HepG2 (cell line): ENCODE measurements around the gene USP35. TPM values are rescaled to one million over a fixed set of nuclear protein-coding genes. Genes with fewer than 3 reads are reported as not detected.

Experiments
- CBX5 ChIP-seq: sonication (generic); formaldehyde crosslinking; IDR thresholded peaks from 2 replicates; pipeline ENCODE4 v1.4.0; 2020; ENCODE audit warnings: missing genetic modification reagents, borderline replicate concordance
- CCAR2 ChIP-seq: fragments of 200-400 bp; formaldehyde crosslinking; optimal IDR thresholded peaks from 2 replicates; pipeline ENCODE3; 2018; ENCODE audit warnings: low read depth, mild to moderate bottlenecking, low read length, moderate library complexity
- FOXA3 ChIP-seq: IDR thresholded peaks from 2 replicates; pipeline ENCODE4 v1.6.1; 2016; ENCODE audit warnings: missing genetic modification reagents, missing compliant biosample characterization
- FUBP1 ChIP-seq: sonication (generic); formaldehyde crosslinking; IDR thresholded peaks from 2 replicates; pipeline ENCODE4 v1.5.1; 2020; ENCODE audit warnings: missing genetic modification reagents, mild to moderate bottlenecking, borderline replicate concordance
- MXI1 ChIP-seq: IDR thresholded peaks from 3 replicates; pipeline ENCODE4 v1.6.1; 2012; ENCODE audit warnings: low read depth, low read length, inconsistent platforms, borderline replicate concordance
- NBN ChIP-seq: fragments of 450-650 bp; conservative IDR thresholded peaks from 2 replicates; pipeline ENCODE4 v1.6.1; 2017
- SALL2 ChIP-seq: sonication (generic); formaldehyde crosslinking; IDR thresholded peaks from 2 replicates; pipeline ENCODE4 v1.8.1; 2023; ENCODE audit warnings: mild to moderate bottlenecking, missing genetic modification reagents, inconsistent platforms
- SIN3A ChIP-seq: IDR thresholded peaks from 2 replicates; pipeline ENCODE4 v1.6.1; 2011; ENCODE audit warnings: low read depth, mild to moderate bottlenecking, control low read depth, low read length, borderline replicate concordance
- SIX1 ChIP-seq: sonication (generic); formaldehyde crosslinking; IDR thresholded peaks from 2 replicates; pipeline ENCODE4 v1.4.0; 2020; ENCODE audit warnings: missing genetic modification reagents, borderline replicate concordance
- XRCC5 ChIP-seq: fragments of 200-400 bp; formaldehyde crosslinking; optimal IDR thresholded peaks from 2 replicates; pipeline ENCODE3; 2017; ENCODE audit warnings: mild to moderate bottlenecking, low read length
- ZFAT ChIP-seq: sonication (generic); formaldehyde crosslinking; conservative IDR thresholded peaks from 2 replicates; pipeline ENCODE4 v1.8.1; 2023; ENCODE audit warnings: missing genetic modification reagents, inconsistent platforms
- ZNF281 ChIP-seq: sonication (generic); formaldehyde crosslinking; IDR thresholded peaks from 2 replicates; pipeline ENCODE4 v1.4.0; 2020; ENCODE audit warnings: missing genetic modification reagents, borderline replicate concordance
- ZNF616 ChIP-seq: sonication (generic); formaldehyde crosslinking; IDR thresholded peaks from 2 replicates; pipeline ENCODE4 v1.5.0; 2020; ENCODE audit warnings: low read depth, mild to moderate bottlenecking, missing genetic modification reagents
- ZNF839 ChIP-seq: sonication (generic); formaldehyde crosslinking; IDR thresholded peaks from 2 replicates; pipeline ENCODE4 v1.4.0; 2020; ENCODE audit warnings: missing genetic modification reagents, mild to moderate bottlenecking, borderline replicate concordance
- ZNF850 ChIP-seq: sonication (generic); formaldehyde crosslinking; conservative IDR thresholded peaks from 2 replicates; pipeline ENCODE4 v1.9.0; 2021; ENCODE audit warnings: mild to moderate bottlenecking, missing genetic modification reagents
- polyA plus RNA-seq, 8 experiments: library from polyadenylated mRNA; depleted of rRNA in 3 of 8; stranded (reverse) in 7 of 8; unstranded in 1 of 8; fragments of >200 nt; fragmentation: Illumina TruSeq in 4 of 8; extraction: Trizol in 4 of 8; gene quantifications; 2 replicates each; pipeline versions ENCODE4 v1.2.1 to v1.2.3, GENCODE V29; 2011 to 2016; ENCODE audit warnings: low read depth in 4 of 8, missing spikeins in 1 of 8, mixed read lengths in 1 of 8; ENCODE audit not compliant: insufficient read depth in 1 of 8
- total RNA-seq, 5 experiments: library from RNA; depleted of rRNA; stranded (reverse); fragments of >200 nt; fragmentation: Illumina TruSeq; extraction: Trizol; gene quantifications; 2 replicates each; pipeline ENCODE4 v1.2.3, GENCODE V29; 2016; ENCODE audit warnings: low read depth in 1 of 5
- TF ChIP-seq, protein P1 (sequence below): sonication (generic); formaldehyde crosslinking; IDR thresholded peaks from 2 replicates; pipeline ENCODE4 v1.5.0; 2020; ENCODE audit warnings: mild to moderate bottlenecking, missing genetic modification reagents
- TF ChIP-seq, protein P2 (sequence below): sonication (generic); IDR thresholded peaks from 2 replicates; pipeline ENCODE4 v1.6.1; 2016; ENCODE audit warnings: low read depth, borderline replicate concordance

Gene USP35
- total and polyA plus RNA-seq, 2 of the 13 experiments (the other 11 are each of a cell fraction or from before 2014, with no cell fraction given) = 4.6 to 7.7 TPM

GRCh38 chr11:78156127-78156844 lies 32.4 kb upstream of the USP35 start (continued):
- TF ChIP-seq, protein P1, sequence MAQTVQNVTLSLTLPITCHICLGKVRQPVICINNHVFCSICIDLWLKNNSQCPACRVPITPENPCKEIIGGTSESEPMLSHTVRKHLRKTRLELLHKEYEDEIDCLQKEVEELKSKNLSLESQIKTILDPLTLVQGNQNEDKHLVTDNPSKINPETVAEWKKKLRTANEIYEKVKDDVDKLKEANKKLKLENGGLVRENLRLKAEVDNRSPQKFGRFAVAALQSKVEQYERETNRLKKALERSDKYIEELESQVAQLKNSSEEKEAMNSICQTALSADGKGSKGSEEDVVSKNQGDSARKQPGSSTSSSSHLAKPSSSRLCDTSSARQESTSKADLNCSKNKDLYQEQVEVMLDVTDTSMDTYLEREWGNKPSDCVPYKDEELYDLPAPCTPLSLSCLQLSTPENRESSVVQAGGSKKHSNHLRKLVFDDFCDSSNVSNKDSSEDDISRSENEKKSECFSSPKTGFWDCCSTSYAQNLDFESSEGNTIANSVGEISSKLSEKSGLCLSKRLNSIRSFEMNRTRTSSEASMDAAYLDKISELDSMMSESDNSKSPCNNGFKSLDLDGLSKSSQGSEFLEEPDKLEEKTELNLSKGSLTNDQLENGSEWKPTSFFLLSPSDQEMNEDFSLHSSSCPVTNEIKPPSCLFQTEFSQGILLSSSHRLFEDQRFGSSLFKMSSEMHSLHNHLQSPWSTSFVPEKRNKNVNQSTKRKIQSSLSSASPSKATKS = no peak
- TF ChIP-seq FUBP1 (CRISPR knock-in tag) = no peak
- TF ChIP-seq CCAR2 = no peak
- TF ChIP-seq ZFAT (CRISPR knock-in tag) = no peak
- peak; percentile 29; the same call in 1 of the 2 replicates for TF ChIP-seq CBX5 (CRISPR knock-in tag)
- no peak for TF ChIP-seq XRCC5
- TF ChIP-seq SIX1 (CRISPR knock-in tag) = peak; percentile 53; the same call in 1 of the 2 replicates
- TF ChIP-seq SALL2 (CRISPR knock-in tag) = 0 out of 2 replicates have a peak, but pooled peaks have one; percentile 5
- TF ChIP-seq ZNF839 = no peak
- TF ChIP-seq ZNF850 = no peak
- TF ChIP-seq FOXA3 = peak; percentile 94
- TF ChIP-seq MXI1 = 0 out of 3 replicates have a peak, but pooled peaks have one; percentile 45
- TF ChIP-seq, protein P2, sequence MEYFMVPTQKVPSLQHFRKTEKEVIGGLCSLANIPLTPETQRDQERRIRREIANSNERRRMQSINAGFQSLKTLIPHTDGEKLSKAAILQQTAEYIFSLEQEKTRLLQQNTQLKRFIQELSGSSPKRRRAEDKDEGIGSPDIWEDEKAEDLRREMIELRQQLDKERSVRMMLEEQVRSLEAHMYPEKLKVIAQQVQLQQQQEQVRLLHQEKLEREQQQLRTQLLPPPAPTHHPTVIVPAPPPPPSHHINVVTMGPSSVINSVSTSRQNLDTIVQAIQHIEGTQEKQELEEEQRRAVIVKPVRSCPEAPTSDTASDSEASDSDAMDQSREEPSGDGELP = peak; percentile 75
- no peak for TF ChIP-seq NBN
- TF ChIP-seq SIN3A = no peak
- TF ChIP-seq ZNF281 (CRISPR knock-in tag) = peak; percentile 97
- no peak for TF ChIP-seq ZNF616 (CRISPR knock-in tag)
